Effector memory CD4-positive, alpha-beta T cell (primary cell): ENCODE measurements around the gene RNASE9.
"Not testable (repeated sequence)": the region's sequence is repeated elsewhere in the genome, so short reads cannot be mapped to it uniquely, and the experiment has no call there.

Experiments used
- DNase-seq, 3 donors: peaks; one replicate each; pipeline ENCODE4 v3.0.0-alpha.2; 2020
- H3K27ac ChIP-seq: 2 replicates; pipeline ENCODE4 v1.7.0; 2013; ENCODE audit warnings: mild to moderate bottlenecking, low read length, moderate library complexity; ENCODE audit not compliant: insufficient read depth, poor library complexity, severe bottlenecking
- H3K27me3 ChIP-seq: replicated peaks from 2 replicates; pipeline ENCODE4 v1.7.0; 2013; ENCODE audit warnings: mild to moderate bottlenecking, low read length; ENCODE audit not compliant: insufficient read depth, control insufficient read depth, poor library complexity, severe bottlenecking
- H3K36me3 ChIP-seq: 2 replicates; pipeline ENCODE4 v1.7.0; 2013; ENCODE audit warnings: mild to moderate bottlenecking, low read length, moderate library complexity; ENCODE audit not compliant: control insufficient read depth, insufficient read depth
- H3K4me1 ChIP-seq: 2 replicates; pipeline ENCODE4 v1.7.0; 2013; ENCODE audit warnings: low read length, mild to moderate bottlenecking; ENCODE audit not compliant: control insufficient read depth, insufficient read depth, poor library complexity, severe bottlenecking
- H3K4me3 ChIP-seq: 2 replicates; pipeline ENCODE4 v1.7.0; 2013; ENCODE audit warnings: low read length, low read depth, mild to moderate bottlenecking; ENCODE audit not compliant: insufficient read depth, poor library complexity, severe bottlenecking
- H3K9me3 ChIP-seq: 2 replicates; pipeline ENCODE4 v1.7.0; 2013; ENCODE audit warnings: mild to moderate bottlenecking, low read length, moderate library complexity; ENCODE audit not compliant: control insufficient read depth

The RNASE9 gene

GRCh38 chr14:20601522-20601921, 40.7 kb upstream of the RNASE9 start:
- Histone ChIP-seq H3K36me3 (no peaks in the 10 kb centered on the region), H3K9me3 (no peaks in the 10 kb centered on the region), H3K27me3 (no peaks in the 10 kb centered on the region), H3K4me3 (no peak overlapping the region), H3K4me1 (no peaks in the 10 kb centered on the region), H3K27ac (no peak overlapping the region)
- no peak for DNase-seq

GRCh38 chr14:20597108-20597507, 36.3 kb upstream of the RNASE9 start:
- Histone ChIP-seq H3K4me1 (no peaks in the 10 kb centered on the region), H3K27ac (no peak overlapping the region), H3K27me3 (no peaks in the 10 kb centered on the region), H3K36me3 (no peaks in the 10 kb centered on the region), H3K9me3 (no peaks in the 10 kb centered on the region), H3K4me3 (no peak overlapping the region)
- DNase-seq, result no peak

- H3K36me3 ChIP-seq, DNase-seq, H3K4me1 ChIP-seq, H3K27ac ChIP-seq, H3K27me3 ChIP-seq, H3K4me3 ChIP-seq, H3K9me3 ChIP-seq: not testable (repeated sequence)
These were observed 34.9 kb upstream of the RNASE9 start for GRCh38 chr14:20595726-20596125.

GRCh38 chr14:20592574-20592973, 31.7 kb upstream of the RNASE9 start:
- no peak overlapping the region for H3K4me3 ChIP-seq
- no peaks in the 10 kb centered on the region for H3K36me3 ChIP-seq
- no peak for DNase-seq
- H3K4me1 ChIP-seq, result no peaks in the 10 kb centered on the region
- no peak overlapping the region for H3K27ac ChIP-seq
- H3K9me3 ChIP-seq, result no peaks in the 10 kb centered on the region
- H3K27me3 ChIP-seq, result no peaks in the 10 kb centered on the region

- Histone ChIP-seq H3K27ac (no peak within 1 kb of the TSS), H3K4me3 (no peak within 1 kb of the TSS), H3K27me3 (no peaks in the 10 kb centered on the region), H3K4me1 (no peaks in the 10 kb centered on the region), H3K36me3 (no peaks in the 10 kb centered on the region), H3K9me3 (no peaks in the 10 kb centered on the region)
- DNase-seq, result no peak
These were observed 30.4 kb upstream of the RNASE9 start, which contains the start of gene RNASE12 for GRCh38 chr14:20591235-20591634. Gene RNASE12 (minus strand): TSS chr14:20591376. CDS start chr14:20590723, 653 bp downstream.

- DNase-seq, result no peak
- Histone ChIP-seq H3K4me1 (no peaks in the 10 kb centered on the region), H3K9me3 (no peaks in the 10 kb centered on the region), H3K27ac (no peak within 1 kb of the TSS), H3K36me3 (no peaks in the 10 kb centered on the region), H3K27me3 (no peaks in the 10 kb centered on the region), H3K4me3 (no peak within 1 kb of the TSS)
These were observed 26.8 kb upstream of the RNASE9 start, which contains the start of gene RNASE11 for GRCh38 chr14:20587489-20588154. Gene RNASE11 (minus strand): TSS chr14:20588001.

GRCh38 chr14:20583908-20584307, 23.1 kb upstream of the RNASE9 start:
- Histone ChIP-seq H3K27ac (no peak overlapping the region), H3K36me3 (no peaks in the 10 kb centered on the region), H3K4me3 (no peak overlapping the region), H3K4me1 (no peaks in the 10 kb centered on the region), H3K9me3 (no peaks in the 10 kb centered on the region), H3K27me3 (no peaks in the 10 kb centered on the region)
- no peak for DNase-seq

- no peaks in the 10 kb centered on the region for H3K9me3 ChIP-seq
- H3K4me1 ChIP-seq, result no peaks in the 10 kb centered on the region
- H3K4me3 ChIP-seq, result no peak overlapping the region
These were observed 22.3 kb upstream of the RNASE9 start for GRCh38 chr14:20583142-20583541.

GRCh38 chr14:20580242-20580641, 19.4 kb upstream of the RNASE9 start:
- Histone ChIP-seq H3K9me3 (no peaks in the 10 kb centered on the region), H3K4me1 (no peaks in the 10 kb centered on the region), H3K4me3 (no peak overlapping the region), H3K36me3 (no peaks in the 10 kb centered on the region), H3K27me3 (no peaks in the 10 kb centered on the region), H3K27ac (no peak overlapping the region)
- DNase-seq, result no peak

More at GRCh38 chr14:20583142-20583541, 22.3 kb upstream of the RNASE9 start:
- Histone ChIP-seq H3K27ac (no peak overlapping the region), H3K36me3 (no peaks in the 10 kb centered on the region), H3K27me3 (no peaks in the 10 kb centered on the region)
- DNase-seq, result no peak

- Histone ChIP-seq H3K4me1 (no peaks in the 10 kb centered on the region), H3K27ac (no peak overlapping the region), H3K4me3 (no peak overlapping the region), H3K9me3 (no peaks in the 10 kb centered on the region), H3K27me3 (no peaks in the 10 kb centered on the region), H3K36me3 (no peaks in the 10 kb centered on the region)
- no peak for DNase-seq
These were observed 18.1 kb upstream of the RNASE9 start for GRCh38 chr14:20578784-20579502.
